Endothelial cell (in vitro differentiated cells): Measurements from ENCODE around the gene CLDN5. TPM values are rescaled to one million over a fixed set of nuclear protein-coding genes. Genes with fewer than 3 reads are reported as not detected.

Source experiments
- DNase-seq: peaks from one replicate; pipeline ENCODE4 v3.0.0; 2021; ENCODE audit warnings: low spot score
- H3K27ac Mint-ChIP-seq: one replicate; pipeline ENCODE4 v1.8.0; 2021; ENCODE audit warnings: mixed read lengths, inconsistent platforms; ENCODE audit not compliant: unreplicated experiment
- H3K27me3 Mint-ChIP-seq: one replicate; pipeline ENCODE4 v1.8.0; 2021; ENCODE audit warnings: mild to moderate bottlenecking, moderate library complexity, mixed read lengths, inconsistent platforms; ENCODE audit not compliant: unreplicated experiment
- H3K36me3 Mint-ChIP-seq: one replicate; pipeline ENCODE4 v1.8.0; 2021; ENCODE audit warnings: mild to moderate bottlenecking, low read depth, mixed read lengths, inconsistent platforms; ENCODE audit not compliant: unreplicated experiment
- H3K4me1 Mint-ChIP-seq: one replicate; pipeline ENCODE4 v1.8.0; 2021; ENCODE audit warnings: mild to moderate bottlenecking, mixed read lengths, inconsistent platforms; ENCODE audit not compliant: unreplicated experiment
- H3K4me3 Mint-ChIP-seq: one replicate; pipeline ENCODE4 v1.8.0; 2021; ENCODE audit warnings: mild to moderate bottlenecking, mixed read lengths, inconsistent platforms; ENCODE audit not compliant: unreplicated experiment
- H3K9me3 Mint-ChIP-seq: one replicate; pipeline ENCODE4 v1.8.0; 2021; ENCODE audit warnings: mixed read lengths, inconsistent platforms; ENCODE audit not compliant: unreplicated experiment
- total RNA-seq: library from RNA; stranded (reverse); fragmentation: NEBNext Ultra II Directional; extraction: Animal tissue kit (Norgen Biotek cat#: 25700); gene quantifications from one replicate; pipeline ENCODE4 v1.2.1, GENCODE V29; 2021; ENCODE audit not compliant: unreplicated experiment
- TF ChIP-seq, protein P1 (sequence below): fragments of 200-600 bp; sonication (generic); IDR thresholded peaks from one replicate; pipeline ENCODE4 v1.5.0; 2021; ENCODE audit warnings: antibody characterized with exemption; ENCODE audit not compliant: unreplicated experiment

The CLDN5 gene
- total RNA-seq, 1 donor from 2014 or later: 108 TPM

GRCh38 chr22:19514831-19515565 is 9.2 kb downstream of the CLDN5 start:
- Mint-ChIP-seq H3K36me3 (peaks cover 4% of the 10 kb centered on the region), H3K4me3 (no peak overlapping the region), H3K9me3 (no peaks in the 10 kb centered on the region), H3K27ac (peak overlapping the region; percentile 5), H3K4me1 (peaks cover 8% of the 10 kb centered on the region), H3K27me3 (peaks cover 2% of the 10 kb centered on the region)
- no peak for DNase-seq
- TF ChIP-seq, protein P1, sequence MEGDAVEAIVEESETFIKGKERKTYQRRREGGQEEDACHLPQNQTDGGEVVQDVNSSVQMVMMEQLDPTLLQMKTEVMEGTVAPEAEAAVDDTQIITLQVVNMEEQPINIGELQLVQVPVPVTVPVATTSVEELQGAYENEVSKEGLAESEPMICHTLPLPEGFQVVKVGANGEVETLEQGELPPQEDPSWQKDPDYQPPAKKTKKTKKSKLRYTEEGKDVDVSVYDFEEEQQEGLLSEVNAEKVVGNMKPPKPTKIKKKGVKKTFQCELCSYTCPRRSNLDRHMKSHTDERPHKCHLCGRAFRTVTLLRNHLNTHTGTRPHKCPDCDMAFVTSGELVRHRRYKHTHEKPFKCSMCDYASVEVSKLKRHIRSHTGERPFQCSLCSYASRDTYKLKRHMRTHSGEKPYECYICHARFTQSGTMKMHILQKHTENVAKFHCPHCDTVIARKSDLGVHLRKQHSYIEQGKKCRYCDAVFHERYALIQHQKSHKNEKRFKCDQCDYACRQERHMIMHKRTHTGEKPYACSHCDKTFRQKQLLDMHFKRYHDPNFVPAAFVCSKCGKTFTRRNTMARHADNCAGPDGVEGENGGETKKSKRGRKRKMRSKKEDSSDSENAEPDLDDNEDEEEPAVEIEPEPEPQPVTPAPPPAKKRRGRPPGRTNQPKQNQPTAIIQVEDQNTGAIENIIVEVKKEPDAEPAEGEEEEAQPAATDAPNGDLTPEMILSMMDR: no peak

- Mint-ChIP-seq H3K4me3 (no peak overlapping the region), H3K27me3 (peaks cover 1% of the 10 kb centered on the region), H3K27ac (no peak overlapping the region), H3K4me1 (peaks cover 8% of the 10 kb centered on the region), H3K9me3 (no peaks in the 10 kb centered on the region), H3K36me3 (peaks cover 4% of the 10 kb centered on the region)
- TF ChIP-seq, protein P1: no peak
- DNase-seq: no peak
These were observed 10.4 kb downstream of the CLDN5 start for GRCh38 chr22:19513823-19514222.

GRCh38 chr22:19510919-19511341 is 13.3 kb downstream of the CLDN5 start:
- Mint-ChIP-seq H3K27ac (no peak overlapping the region), H3K27me3 (peaks cover 1% of the 10 kb centered on the region), H3K4me1 (peaks cover 8% of the 10 kb centered on the region), H3K4me3 (no peak overlapping the region), H3K36me3 (peaks cover 4% of the 10 kb centered on the region), H3K9me3 (no peaks in the 10 kb centered on the region)
- TF ChIP-seq, protein P1: no peak
- no peak for DNase-seq

DNA sequence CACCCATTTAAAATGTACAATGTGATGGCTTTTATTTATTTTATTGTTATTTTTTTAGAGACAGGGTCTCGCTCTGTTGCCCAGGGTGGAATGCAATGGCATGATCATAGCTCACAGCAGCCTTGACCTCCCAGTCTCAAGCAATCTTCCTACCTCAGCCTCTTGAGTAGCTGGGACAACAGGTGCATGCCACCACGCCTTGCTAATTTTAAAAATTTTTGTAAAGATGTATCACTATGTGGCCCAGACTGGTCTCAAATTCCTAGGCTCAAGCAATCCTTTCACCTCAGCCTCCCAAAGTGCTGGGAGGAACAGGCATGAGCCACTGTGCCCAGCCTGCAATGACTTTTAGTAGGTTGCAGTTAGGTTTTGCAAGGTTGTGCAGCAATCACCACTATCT is 14.3 kb downstream of the CLDN5 start:
- H3K9me3 Mint-ChIP-seq: no peaks in the 10 kb centered on the region
- H3K4me3 Mint-ChIP-seq: no peak overlapping the region
- no peaks in the 10 kb centered on the region for H3K4me1 Mint-ChIP-seq
- no peak for DNase-seq
- no peaks in the 10 kb centered on the region for H3K36me3 Mint-ChIP-seq
- TF ChIP-seq, protein P1: no peak
- no peak overlapping the region for H3K27ac Mint-ChIP-seq
- H3K27me3 Mint-ChIP-seq: peaks cover 1% of the 10 kb centered on the region

DNA sequence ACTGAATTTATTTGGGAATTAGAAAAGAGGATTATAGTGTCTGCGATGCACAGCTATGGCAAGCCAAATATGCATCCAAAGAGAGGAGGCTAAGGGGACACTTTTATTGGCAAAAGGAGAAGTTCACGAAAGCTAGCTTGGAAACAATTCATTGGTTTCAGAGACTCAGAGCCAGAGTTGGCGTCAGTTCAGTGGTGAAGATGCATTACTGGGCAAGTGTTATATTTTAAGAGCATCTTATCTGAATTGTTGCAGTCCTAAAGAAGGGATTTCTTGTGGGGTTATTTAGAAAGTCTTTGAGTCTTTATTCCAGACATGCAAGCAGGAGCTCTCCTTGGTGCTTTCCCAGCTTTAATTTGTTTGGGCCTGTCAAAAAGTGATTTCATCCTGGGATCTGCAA is 15.0 kb downstream of the CLDN5 start:
- Mint-ChIP-seq H3K36me3 (no peaks in the 10 kb centered on the region), H3K4me3 (no peak overlapping the region), H3K27me3 (peaks cover 1% of the 10 kb centered on the region), H3K9me3 (no peaks in the 10 kb centered on the region), H3K4me1 (no peaks in the 10 kb centered on the region), H3K27ac (no peak overlapping the region)
- TF ChIP-seq, protein P1: no peak
- no peak for DNase-seq
